T-helper 9 cell (primary cell): ENCODE measurements around the gene TIMELESS.
"Not testable (repeated sequence)": the region's sequence is repeated elsewhere in the genome, so short reads cannot be mapped to it uniquely, and the experiment has no call there.

Source experiments
- DNase-seq: peaks from one replicate; pipeline ENCODE4 v3.0.0-alpha.2; 2020
- total RNA-seq, 2 donors: gene quantifications; one replicate each; lab custom pipeline; 2026; lab: John Stamatoyannopoulos, UW

TIMELESS gene, protein sequence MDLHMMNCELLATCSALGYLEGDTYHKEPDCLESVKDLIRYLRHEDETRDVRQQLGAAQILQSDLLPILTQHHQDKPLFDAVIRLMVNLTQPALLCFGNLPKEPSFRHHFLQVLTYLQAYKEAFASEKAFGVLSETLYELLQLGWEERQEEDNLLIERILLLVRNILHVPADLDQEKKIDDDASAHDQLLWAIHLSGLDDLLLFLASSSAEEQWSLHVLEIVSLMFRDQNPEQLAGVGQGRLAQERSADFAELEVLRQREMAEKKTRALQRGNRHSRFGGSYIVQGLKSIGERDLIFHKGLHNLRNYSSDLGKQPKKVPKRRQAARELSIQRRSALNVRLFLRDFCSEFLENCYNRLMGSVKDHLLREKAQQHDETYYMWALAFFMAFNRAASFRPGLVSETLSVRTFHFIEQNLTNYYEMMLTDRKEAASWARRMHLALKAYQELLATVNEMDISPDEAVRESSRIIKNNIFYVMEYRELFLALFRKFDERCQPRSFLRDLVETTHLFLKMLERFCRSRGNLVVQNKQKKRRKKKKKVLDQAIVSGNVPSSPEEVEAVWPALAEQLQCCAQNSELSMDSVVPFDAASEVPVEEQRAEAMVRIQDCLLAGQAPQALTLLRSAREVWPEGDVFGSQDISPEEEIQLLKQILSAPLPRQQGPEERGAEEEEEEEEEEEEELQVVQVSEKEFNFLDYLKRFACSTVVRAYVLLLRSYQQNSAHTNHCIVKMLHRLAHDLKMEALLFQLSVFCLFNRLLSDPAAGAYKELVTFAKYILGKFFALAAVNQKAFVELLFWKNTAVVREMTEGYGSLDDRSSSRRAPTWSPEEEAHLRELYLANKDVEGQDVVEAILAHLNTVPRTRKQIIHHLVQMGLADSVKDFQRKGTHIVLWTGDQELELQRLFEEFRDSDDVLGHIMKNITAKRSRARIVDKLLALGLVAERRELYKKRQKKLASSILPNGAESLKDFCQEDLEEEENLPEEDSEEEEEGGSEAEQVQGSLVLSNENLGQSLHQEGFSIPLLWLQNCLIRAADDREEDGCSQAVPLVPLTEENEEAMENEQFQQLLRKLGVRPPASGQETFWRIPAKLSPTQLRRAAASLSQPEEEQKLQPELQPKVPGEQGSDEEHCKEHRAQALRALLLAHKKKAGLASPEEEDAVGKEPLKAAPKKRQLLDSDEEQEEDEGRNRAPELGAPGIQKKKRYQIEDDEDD
- 10.4 to 17.8 reads per million in 2 donors for total RNA-seq

GRCh38 chr12:56448860-56449621, at the start of gene TIMELESS:
TSS of gene TIMELESS (minus strand) at chr12:56449426. CDS start at chr12:56434170, 15,256 bp downstream.
- peak; percentile 74 for DNase-seq

DNA sequence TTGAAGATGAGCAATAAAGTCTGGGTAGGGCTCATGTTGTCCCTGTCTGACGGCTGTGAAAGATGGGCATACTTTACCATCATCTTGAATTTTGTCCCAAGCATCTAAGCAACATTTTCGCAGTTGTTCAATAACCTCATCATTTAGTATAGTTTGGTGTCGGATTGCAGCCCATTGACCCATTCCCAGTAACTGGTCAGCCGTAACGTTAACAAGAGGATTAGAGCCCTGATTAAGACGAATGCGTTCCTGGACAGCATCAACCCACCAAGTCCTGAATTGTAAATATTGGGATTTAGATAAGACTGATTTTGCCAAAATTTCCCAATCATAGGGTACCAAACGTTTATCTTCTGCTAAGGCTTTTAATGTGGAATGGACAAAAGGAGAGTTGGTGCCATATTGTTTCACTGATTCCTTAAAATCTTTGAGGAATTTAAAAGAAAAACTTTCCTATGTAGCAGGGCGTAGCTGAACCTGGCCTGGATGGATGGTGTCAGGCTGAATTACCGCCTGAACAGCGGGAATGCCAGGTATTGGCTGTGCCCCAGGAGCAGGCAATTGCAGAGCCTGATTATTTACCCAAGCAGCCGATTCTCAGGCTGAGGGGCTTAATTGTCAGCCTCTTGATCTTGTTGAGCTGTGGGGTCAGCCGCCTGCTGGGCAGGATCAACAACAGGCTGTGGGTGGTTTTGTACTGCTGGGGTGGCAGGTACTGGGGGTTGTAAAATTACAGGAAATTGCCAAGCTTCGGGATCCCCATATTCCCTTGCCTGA, 49.1 kb upstream of the TIMELESS start:
- not testable (repeated sequence) for DNase-seq

DNA sequence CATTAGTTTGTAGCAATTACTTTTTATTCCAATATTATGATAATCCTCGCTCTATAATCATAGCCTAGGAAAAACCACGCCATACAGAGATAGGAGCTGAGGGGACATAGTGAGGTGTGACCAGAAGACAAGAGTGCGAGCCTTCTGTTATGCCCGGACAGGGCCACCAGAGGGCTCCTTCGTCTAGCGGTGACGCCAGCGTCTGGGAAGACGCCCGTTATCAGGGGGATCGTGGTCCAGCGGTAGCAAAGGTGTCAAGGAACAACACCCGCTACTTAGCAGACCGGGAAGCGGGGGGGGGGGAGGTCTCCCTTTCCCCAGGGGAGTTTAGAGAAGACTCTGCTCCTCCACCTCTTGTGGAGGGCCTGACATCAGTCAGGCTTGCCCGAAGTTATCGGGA, 47.5 kb upstream of the TIMELESS start:
- DNase-seq: peak; percentile 28

DNA sequence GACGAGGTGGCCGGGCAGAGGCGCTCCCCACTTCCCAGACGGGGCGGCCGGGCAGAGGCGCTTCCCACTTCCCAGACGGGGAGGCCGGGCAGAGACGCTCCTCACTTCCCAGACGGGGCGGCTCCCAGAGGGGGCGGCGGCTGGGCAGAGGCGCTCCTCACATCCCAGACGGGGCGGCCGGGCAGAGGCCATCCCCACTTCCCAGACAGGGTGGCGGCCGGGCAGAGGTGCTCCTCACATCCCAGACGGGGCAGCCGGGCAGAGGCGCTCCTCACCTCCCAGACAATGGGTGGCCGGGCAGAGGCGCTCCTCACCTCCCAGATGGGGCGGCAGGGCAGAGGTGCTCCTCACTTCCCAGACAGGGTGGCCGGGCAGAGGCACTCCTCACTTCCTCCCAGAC, 45.3 kb upstream of the TIMELESS start:
- not testable (repeated sequence) for DNase-seq

- DNase-seq: not testable (repeated sequence)
Measured at GRCh38 chr12:56494106-56494415, 44.8 kb upstream of the TIMELESS start.

GRCh38 chr12:56493409-56494105, 44.3 kb upstream of the TIMELESS start:
- not testable (repeated sequence) for DNase-seq

GRCh38 chr12:56490360-56490759, 41.1 kb upstream of the TIMELESS start:
- DNase-seq: no peak

GRCh38 chr12:56488041-56488955, 39.1 kb upstream of the TIMELESS start, which contains the start of gene GLS2:
TSS of gene GLS2 (minus strand) at chr12:56488161. CDS start at chr12:56488118, 43 bp downstream.
- peak; percentile 59 for DNase-seq

DNA sequence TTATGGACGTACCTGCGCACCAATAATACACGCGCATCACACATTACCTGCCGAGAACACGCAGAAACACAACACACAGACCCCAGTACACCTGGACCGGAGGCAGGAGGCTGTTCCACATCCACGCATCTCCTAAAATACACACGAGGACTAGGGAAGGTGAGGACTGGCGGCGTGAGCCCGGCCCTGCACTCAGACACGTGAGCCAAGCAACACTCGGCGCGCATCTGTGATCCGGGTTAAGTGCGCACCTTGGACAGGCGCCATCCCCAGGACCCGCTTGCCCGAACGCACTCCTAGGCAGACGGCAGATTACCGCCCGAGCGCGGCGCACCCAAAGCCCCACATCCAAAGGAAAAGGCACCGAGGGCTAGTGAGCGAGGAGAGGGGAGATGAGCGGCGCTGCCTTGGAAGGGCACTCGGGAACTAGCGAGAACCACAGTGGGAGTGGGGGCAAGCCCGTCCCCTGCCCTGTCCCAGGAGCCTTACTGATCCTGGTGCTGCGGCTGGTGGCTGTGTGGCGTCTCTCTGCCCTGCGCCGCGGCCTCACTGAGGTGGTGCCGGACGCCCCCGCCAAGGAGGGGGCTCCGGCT, 38.3 kb upstream of the TIMELESS start:
- no peak for DNase-seq

- DNase-seq: no peak
Measured at GRCh38 chr12:56486694-56487093, 37.5 kb upstream of the TIMELESS start.

DNA sequence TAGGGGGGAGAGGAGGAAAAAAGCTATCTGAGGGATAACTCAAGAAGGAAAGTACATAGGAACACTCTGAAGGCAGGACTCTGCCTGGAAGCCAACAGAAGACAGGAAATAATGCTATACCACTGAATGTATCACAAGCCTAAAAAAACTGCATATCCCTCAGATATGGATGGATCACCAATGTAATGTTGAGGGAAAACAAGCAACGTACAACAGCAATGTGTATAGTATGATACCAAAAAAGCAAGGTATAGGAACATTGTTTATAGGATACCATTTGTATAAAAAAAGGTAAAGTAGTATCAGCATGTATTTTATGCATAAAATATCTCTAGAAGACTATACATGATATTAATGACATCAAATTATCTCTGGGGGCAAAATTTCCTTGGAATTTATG, 35.3 kb upstream of the TIMELESS start:
- no peak for DNase-seq

DNA sequence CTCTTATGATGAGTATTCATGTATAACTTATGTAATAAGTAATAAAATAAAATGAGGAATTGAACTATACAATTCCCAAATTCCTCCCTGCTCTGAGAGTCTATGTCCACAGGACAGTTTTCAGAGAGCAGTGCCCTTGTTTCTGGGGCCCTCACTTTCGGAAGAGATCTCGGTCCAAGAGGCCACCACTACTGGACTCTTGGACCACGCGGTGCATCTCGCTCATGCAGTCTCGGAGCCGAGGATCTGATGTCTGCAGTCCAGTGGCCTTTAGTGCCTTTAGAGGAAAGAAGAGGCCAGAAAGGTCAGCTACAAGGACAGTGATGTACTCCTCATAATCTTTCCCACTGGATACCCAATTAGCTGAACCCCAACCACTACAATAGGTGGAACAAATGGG, 30.4 kb upstream of the TIMELESS start:
- no peak for DNase-seq

DNA sequence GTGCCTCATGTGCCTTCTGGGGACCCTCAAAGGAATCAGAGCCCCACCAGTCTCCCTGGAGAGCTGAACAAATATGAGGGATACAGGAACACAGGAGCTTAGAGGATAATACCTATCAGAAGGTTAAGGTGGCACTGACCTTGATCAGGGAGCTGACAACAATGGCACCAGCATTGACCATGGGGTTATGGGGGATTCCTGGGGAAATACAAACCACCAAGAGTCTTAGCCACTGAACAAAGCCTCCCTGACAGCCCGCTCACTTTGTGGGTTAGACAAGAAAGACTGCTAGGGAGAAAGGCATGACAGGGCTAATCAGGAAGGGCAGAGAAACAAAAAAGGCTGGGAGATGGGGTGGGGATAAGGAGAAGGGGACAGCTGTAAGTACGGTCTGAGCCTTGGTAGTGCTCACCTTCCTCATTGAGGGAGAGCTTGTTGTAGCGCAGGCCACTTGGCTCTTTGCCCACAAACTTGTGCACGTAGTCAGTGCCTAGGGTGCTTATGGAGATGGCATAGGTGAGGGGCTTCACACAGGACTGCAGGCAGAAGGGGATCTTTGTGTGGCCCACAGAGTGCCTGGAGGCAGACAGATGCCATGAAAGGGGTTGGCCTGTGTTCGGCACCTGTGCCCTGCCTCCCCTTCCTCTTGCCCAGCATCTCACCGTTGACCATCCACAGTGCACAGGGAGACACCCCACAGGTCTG, 28.4 kb upstream of the TIMELESS start:
- no peak for DNase-seq

- DNase-seq: no peak
Measured at GRCh38 chr12:56476972-56477432, 27.8 kb upstream of the TIMELESS start.

GRCh38 chr12:56476143-56476542, 26.9 kb upstream of the TIMELESS start:
- no peak for DNase-seq

- no peak for DNase-seq
Measured at GRCh38 chr12:56474389-56474788, 25.2 kb upstream of the TIMELESS start.

GRCh38 chr12:56469007-56469930, 20.0 kb upstream of the TIMELESS start:
- DNase-seq: no peak
